ENCODE results near the gene HELZ. TPM values are rescaled to one million over a fixed set of nuclear protein-coding genes. Genes with fewer than 3 reads are reported as not detected.
"Not testable (repeated sequence)": the region's sequence is repeated elsewhere in the genome, so short reads cannot be mapped to it uniquely, and the experiment has no call there.

HELZ gene
- total RNA-seq, 1 donor from 2014 or later = 14.8 TPM

- H3K36me3 ChIP-seq (ENCODE audit: control insufficient read depth, insufficient read depth, low read length) = no peaks in the 10 kb centered on the region
- no peak overlapping the region for H3K4me3 ChIP-seq (ENCODE audit: low read depth, low read length)
- DNase-seq (ENCODE audit: low read depth) = no peak
- no peak for TF ChIP-seq CTCF (IDR thresholded peaks at IDR 0.05; ENCODE audit: insufficient read depth, low read length, poor library complexity, severe bottlenecking)
- H3K27me3 ChIP-seq (ENCODE audit: control insufficient read depth, insufficient read depth, low read length) = no peaks in the 10 kb centered on the region
Measured at GRCh38 chr17:67260170-67260987, 15.4 kb upstream of the HELZ start.

- TF ChIP-seq CTCF (IDR thresholded peaks at IDR 0.05; ENCODE audit: insufficient read depth, low read length, poor library complexity, severe bottlenecking) = no peak
- no peaks in the 10 kb centered on the region for H3K36me3 ChIP-seq (ENCODE audit: control insufficient read depth, insufficient read depth, low read length)
- H3K4me3 ChIP-seq (ENCODE audit: low read depth, low read length) = no peak overlapping the region
- no peak for DNase-seq (ENCODE audit: low read depth)
- H3K27me3 ChIP-seq (ENCODE audit: control insufficient read depth, insufficient read depth, low read length) = no peaks in the 10 kb centered on the region
Measured at GRCh38 chr17:67258821-67259468, 13.9 kb upstream of the HELZ start.

GRCh38 chr17:67256075-67256732, 11.2 kb upstream of the HELZ start:
- no peaks in the 10 kb centered on the region for H3K36me3 ChIP-seq (ENCODE audit: control insufficient read depth, insufficient read depth, low read length)
- no peak for DNase-seq (ENCODE audit: low read depth)
- no peaks in the 10 kb centered on the region for H3K27me3 ChIP-seq (ENCODE audit: control insufficient read depth, insufficient read depth, low read length)
- TF ChIP-seq CTCF (IDR thresholded peaks at IDR 0.05; ENCODE audit: insufficient read depth, low read length, poor library complexity, severe bottlenecking) = no peak
- H3K4me3 ChIP-seq (ENCODE audit: low read depth, low read length) = no peak overlapping the region

- no peak for DNase-seq (ENCODE audit: low read depth)
- Histone ChIP-seq H3K4me3 (ENCODE audit: low read depth, low read length) (no peak overlapping the region), H3K27me3 (ENCODE audit: control insufficient read depth, insufficient read depth, low read length) (no peaks in the 10 kb centered on the region), H3K36me3 (ENCODE audit: control insufficient read depth, insufficient read depth, low read length) (no peaks in the 10 kb centered on the region)
- TF ChIP-seq CTCF (IDR thresholded peaks at IDR 0.05; ENCODE audit: insufficient read depth, low read length, poor library complexity, severe bottlenecking) = no peak
Measured at GRCh38 chr17:67253384-67253783, 8.4 kb upstream of the HELZ start.

GRCh38 chr17:67251586-67251985, 6.6 kb upstream of the HELZ start:
- not testable (repeated sequence) for H3K4me3 ChIP-seq (ENCODE audit: low read depth, low read length); H3K36me3 ChIP-seq (ENCODE audit: control insufficient read depth, insufficient read depth, low read length); H3K27me3 ChIP-seq (ENCODE audit: control insufficient read depth, insufficient read depth, low read length); DNase-seq (ENCODE audit: low read depth)

GRCh38 chr17:67248291-67248690, 3.3 kb upstream of the HELZ start:
- no peak overlapping the region for H3K4me3 ChIP-seq (ENCODE audit: low read depth, low read length)
- no peak for DNase-seq (ENCODE audit: low read depth)
- TF ChIP-seq CTCF (IDR thresholded peaks at IDR 0.05; ENCODE audit: insufficient read depth, low read length, poor library complexity, severe bottlenecking) = no peak
- no peaks in the 10 kb centered on the region for H3K36me3 ChIP-seq (ENCODE audit: control insufficient read depth, insufficient read depth, low read length)
- H3K27me3 ChIP-seq (ENCODE audit: control insufficient read depth, insufficient read depth, low read length) = no peaks in the 10 kb centered on the region
